ENCODE measurements around the gene RALBP1. TPM values are rescaled to one million over a fixed set of nuclear protein-coding genes. Genes with fewer than 3 reads are reported as not detected.

The RALBP1 gene
- total and polyA plus RNA-seq, 12 donors, result 22.5 to 59.9 (median 44.8) TPM

GRCh38 chr18:9577361-9577760 lies 102.0 kb downstream of the RALBP1 start:
- 91 to 99% (median 95%) methylated on average over 9 of the region's 9 CpGs for WGBS, 4 donors
- TF ChIP-seq POLR2A (IDR thresholded peaks at IDR 0.05) (no peak), CTCF (IDR thresholded peaks at IDR 0.05) (no peak)
- H3K36me3 ChIP-seq (replicated peaks in 1 of 2), result peaks cover 0 to 9% of the 10 kb centered on the region in 2 donors

GRCh38 chr18:9578306-9578705 lies 103.0 kb downstream of the RALBP1 start:
- H3K9me3 ChIP-seq (replicated peaks in 1 of 3), result no peaks in the 10 kb centered on the region
- TF ChIP-seq CTCF (IDR thresholded peaks at IDR 0.05) (no peak), POLR2A (IDR thresholded peaks at IDR 0.05) (no peak)
- H3K4me1 ChIP-seq (replicated peaks in 1 of 2), result peaks cover 0 to 5% of the 10 kb centered on the region in 2 donors
- H3K4me3 ChIP-seq, result no peak overlapping the region
- H3K27ac ChIP-seq, result no peak overlapping the region
- H3K27me3 ChIP-seq, result no peaks in the 10 kb centered on the region
- intact Hi-C loops (cut with DNase I), result no loop called here
- DNase-seq, result no peak
- H3K36me3 ChIP-seq (replicated peaks in 1 of 2), result peaks cover 0 to 15% of the 10 kb centered on the region in 2 donors

More at GRCh38 chr18:9577361-9577760, 102.0 kb downstream of the RALBP1 start:
- Histone ChIP-seq H3K4me1 (replicated peaks in 1 of 2) (peaks cover 0 to 5% of the 10 kb centered on the region in 2 donors), H3K9me3 (replicated peaks in 1 of 3) (no peaks in the 10 kb centered on the region), H3K4me3 (no peak overlapping the region), H3K27me3 (no peaks in the 10 kb centered on the region), H3K27ac (no peak overlapping the region)
- no peak for DNase-seq
- intact Hi-C loops (cut with DNase I), result no loop called here

- Histone ChIP-seq H3K36me3 (replicated peaks in 1 of 2) (peaks cover 0 to 21% of the 10 kb centered on the region in 2 donors), H3K27me3 (no peaks in the 10 kb centered on the region), H3K9me3 (replicated peaks in 1 of 3) (no peaks in the 10 kb centered on the region), H3K4me3 (no peak overlapping the region), H3K27ac (no peak overlapping the region), H3K4me1 (replicated peaks in 1 of 2) (no peaks in the 10 kb centered on the region)
- 95 to 98% (median 97%) methylated on average over 7 of the region's 7 CpGs for WGBS, 4 donors
- no peak for DNase-seq
- TF ChIP-seq CTCF (IDR thresholded peaks at IDR 0.05) (no peak), POLR2A (IDR thresholded peaks at IDR 0.05) (no peak)
- intact Hi-C loops (cut with DNase I), result no loop called here
Measured at GRCh38 chr18:9581667-9582066, 106.4 kb downstream of the RALBP1 start.

- Histone ChIP-seq H3K27me3 (no peaks in the 10 kb centered on the region), H3K36me3 (replicated peaks in 1 of 2) (peaks cover 0 to 33% of the 10 kb centered on the region in 2 donors), H3K9me3 (replicated peaks in 1 of 3) (no peaks in the 10 kb centered on the region), H3K27ac (no peak overlapping the region), H3K4me3 (no peak overlapping the region), H3K4me1 (replicated peaks in 1 of 2) (no peaks in the 10 kb centered on the region)
- DNase-seq, result no peak
- intact Hi-C loops (cut with DNase I), result no loop called here
- TF ChIP-seq POLR2A (IDR thresholded peaks at IDR 0.05), result no peak
- no peak for TF ChIP-seq CTCF (IDR thresholded peaks at IDR 0.05)
- 95 to 99% (median 96%) methylated on average over 3 of the region's 3 CpGs for WGBS, 4 donors
Measured at GRCh38 chr18:9586814-9587213, 111.5 kb downstream of the RALBP1 start.

Small RNAs within 50 kb of the gene (small RNA-seq; reads per million reads assigned to genes)
- gene RNU2-27P, result 0 reads per million in 2 donors

Other genes starting within 250 kb of the RALBP1 start
- 10 to 100 TPM; 18.9 to 33.5 (median 24.3) TPM for gene TWSG1, start 140.7 kb upstream of the RALBP1 start, total RNA-seq
- 10 to 100 TPM; 10.1 to 22.6 (median 14.5) TPM for gene TWSG1, start 140.7 kb upstream of the RALBP1 start, polyA plus RNA-seq
- gene PPP4R1, start 139.0 kb downstream of the RALBP1 start, total RNA-seq, result 100 to 1,000 TPM in 1 of 9 donors, 10 to 100 TPM in 8; 22.8 to 104 (median 62.2) TPM
- 10 to 100 TPM; 25.7 to 56.4 (median 36.1) TPM for gene PPP4R1, start 139.0 kb downstream of the RALBP1 start, polyA plus RNA-seq
- 100 to 1,000 TPM in 8 of 9 donors, 10 to 100 TPM in 1; 79.2 to 365 (median 143) TPM for gene RAB31, start 232.8 kb downstream of the RALBP1 start, total RNA-seq
- gene RAB31, start 232.8 kb downstream of the RALBP1 start, polyA plus RNA-seq, result 100 to 1,000 TPM in 1 of 3 donors, 10 to 100 TPM in 2; 46.6 to 130 (median 57.0) TPM

All from adrenal gland (tissue), 12 donors.